ENCODE measurements around the gene PAXX.

The PAXX gene

DNA sequence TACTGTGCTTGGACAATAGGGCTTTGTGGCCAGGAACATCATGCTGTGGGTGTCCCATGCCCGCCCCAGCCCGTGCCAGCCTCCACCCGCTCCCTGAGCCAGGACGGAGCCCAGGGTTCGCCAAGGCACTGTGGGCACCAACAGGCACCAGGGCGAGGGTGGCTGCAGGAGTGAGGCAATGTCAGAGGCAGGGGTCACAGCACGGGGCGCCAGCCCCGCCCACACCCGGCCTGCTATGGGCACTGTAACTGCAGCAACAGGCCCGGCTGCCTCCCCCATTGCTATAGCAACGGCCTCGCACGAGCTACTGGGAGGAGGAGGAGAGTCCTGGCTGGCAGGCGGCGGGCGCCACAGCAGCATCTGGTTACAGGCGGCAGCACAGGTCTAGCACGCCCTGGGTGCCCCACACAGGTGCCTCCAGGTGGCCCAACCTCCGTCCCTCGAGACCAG is 33.3 kb downstream of the PAXX start:
- H3K27me3 ChIP-seq (ENCODE audit: insufficient read depth, poor library complexity, severe bottlenecking), result no peaks in the 10 kb centered on the region
- TF ChIP-seq, protein P1, sequence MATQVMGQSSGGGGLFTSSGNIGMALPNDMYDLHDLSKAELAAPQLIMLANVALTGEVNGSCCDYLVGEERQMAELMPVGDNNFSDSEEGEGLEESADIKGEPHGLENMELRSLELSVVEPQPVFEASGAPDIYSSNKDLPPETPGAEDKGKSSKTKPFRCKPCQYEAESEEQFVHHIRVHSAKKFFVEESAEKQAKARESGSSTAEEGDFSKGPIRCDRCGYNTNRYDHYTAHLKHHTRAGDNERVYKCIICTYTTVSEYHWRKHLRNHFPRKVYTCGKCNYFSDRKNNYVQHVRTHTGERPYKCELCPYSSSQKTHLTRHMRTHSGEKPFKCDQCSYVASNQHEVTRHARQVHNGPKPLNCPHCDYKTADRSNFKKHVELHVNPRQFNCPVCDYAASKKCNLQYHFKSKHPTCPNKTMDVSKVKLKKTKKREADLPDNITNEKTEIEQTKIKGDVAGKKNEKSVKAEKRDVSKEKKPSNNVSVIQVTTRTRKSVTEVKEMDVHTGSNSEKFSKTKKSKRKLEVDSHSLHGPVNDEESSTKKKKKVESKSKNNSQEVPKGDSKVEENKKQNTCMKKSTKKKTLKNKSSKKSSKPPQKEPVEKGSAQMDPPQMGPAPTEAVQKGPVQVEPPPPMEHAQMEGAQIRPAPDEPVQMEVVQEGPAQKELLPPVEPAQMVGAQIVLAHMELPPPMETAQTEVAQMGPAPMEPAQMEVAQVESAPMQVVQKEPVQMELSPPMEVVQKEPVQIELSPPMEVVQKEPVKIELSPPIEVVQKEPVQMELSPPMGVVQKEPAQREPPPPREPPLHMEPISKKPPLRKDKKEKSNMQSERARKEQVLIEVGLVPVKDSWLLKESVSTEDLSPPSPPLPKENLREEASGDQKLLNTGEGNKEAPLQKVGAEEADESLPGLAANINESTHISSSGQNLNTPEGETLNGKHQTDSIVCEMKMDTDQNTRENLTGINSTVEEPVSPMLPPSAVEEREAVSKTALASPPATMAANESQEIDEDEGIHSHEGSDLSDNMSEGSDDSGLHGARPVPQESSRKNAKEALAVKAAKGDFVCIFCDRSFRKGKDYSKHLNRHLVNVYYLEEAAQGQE (IDR thresholded peaks at IDR 0.05; ENCODE audit: insufficient replicate concordance, low read depth), result no peak
- no peak for DNase-seq (ENCODE audit: low read depth in 1 of 2, low spot score in 1 of 2)
- H3K4me3 ChIP-seq (replicated peaks; ENCODE audit: insufficient read depth, low read length), result no peak overlapping the region
- no peak overlapping the region for H3K27ac ChIP-seq (replicated peaks)

GRCh38 chr9:137026384-137026783 is 34.2 kb downstream of the PAXX start:
- H3K4me3 ChIP-seq (replicated peaks; ENCODE audit: insufficient read depth, low read length), result no peak overlapping the region
- H3K27me3 ChIP-seq (ENCODE audit: insufficient read depth, poor library complexity, severe bottlenecking), result no peaks in the 10 kb centered on the region
- DNase-seq (ENCODE audit: low read depth in 1 of 2, low spot score in 1 of 2), result no peak
- TF ChIP-seq, protein P1 (IDR thresholded peaks at IDR 0.05; ENCODE audit: insufficient replicate concordance, low read depth), result no peak
- TF ChIP-seq GABPA (IDR thresholded peaks at IDR 0.05; ENCODE audit: low read depth), result no peak
- TF ChIP-seq CTCF (IDR thresholded peaks at IDR 0.05; ENCODE audit: insufficient read depth, low read length), result no peak
- no peak for TF ChIP-seq POLR2AphosphoS5 (IDR thresholded peaks at IDR 0.05; ENCODE audit: low read depth)
- no peak for TF ChIP-seq SPI1 (IDR thresholded peaks at IDR 0.05; ENCODE audit: borderline replicate concordance, low read depth)
- H3K27ac ChIP-seq (replicated peaks), result no peak overlapping the region

DNA sequence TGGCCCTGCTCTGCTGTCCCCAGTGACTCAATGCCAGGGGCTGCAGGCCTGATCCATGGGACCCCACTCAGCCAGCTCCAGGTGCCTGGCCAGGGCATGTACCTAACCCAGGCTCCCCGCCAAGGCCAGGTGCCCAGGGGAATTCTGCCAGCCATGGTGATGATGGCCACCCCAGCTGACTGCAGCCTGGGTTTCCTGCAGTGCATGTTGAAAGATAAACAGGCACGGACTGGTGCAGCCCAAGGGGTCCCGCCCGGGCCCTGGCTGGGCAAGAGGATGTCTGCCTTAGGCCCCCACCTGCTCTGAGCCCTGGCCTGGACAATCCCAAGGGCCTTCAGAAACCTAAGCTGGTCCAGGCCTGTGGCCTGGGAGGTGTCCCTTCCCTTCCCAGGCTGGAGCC is 34.6 kb downstream of the PAXX start:
- DNase-seq (ENCODE audit: low read depth in 1 of 2, low spot score in 1 of 2), result no peak
- H3K4me3 ChIP-seq (replicated peaks; ENCODE audit: insufficient read depth, low read length), result no peak overlapping the region

More for the DNA sequence above, 34.6 kb downstream of the PAXX start:
- H3K27ac ChIP-seq (replicated peaks), result no peak overlapping the region
- no peaks in the 10 kb centered on the region for H3K27me3 ChIP-seq (ENCODE audit: insufficient read depth, poor library complexity, severe bottlenecking)
- TF ChIP-seq CTCF (IDR thresholded peaks at IDR 0.05; ENCODE audit: insufficient read depth, low read length), result no peak
- TF ChIP-seq, protein P1 (IDR thresholded peaks at IDR 0.05; ENCODE audit: insufficient replicate concordance, low read depth), result no peak

Data from HL-60 (cell line).